CD4-positive, alpha-beta T cell treated with Interleukin-2 at 100 ng/mL for 4 hours (primary cell): ENCODE results near the gene ADD3.

ENCODE experiments used
- DNase-seq: peaks from one replicate; pipeline ENCODE4 v3.0.0-alpha.2; 2020; ENCODE audit warnings: low spot score

ADD3 gene, protein sequence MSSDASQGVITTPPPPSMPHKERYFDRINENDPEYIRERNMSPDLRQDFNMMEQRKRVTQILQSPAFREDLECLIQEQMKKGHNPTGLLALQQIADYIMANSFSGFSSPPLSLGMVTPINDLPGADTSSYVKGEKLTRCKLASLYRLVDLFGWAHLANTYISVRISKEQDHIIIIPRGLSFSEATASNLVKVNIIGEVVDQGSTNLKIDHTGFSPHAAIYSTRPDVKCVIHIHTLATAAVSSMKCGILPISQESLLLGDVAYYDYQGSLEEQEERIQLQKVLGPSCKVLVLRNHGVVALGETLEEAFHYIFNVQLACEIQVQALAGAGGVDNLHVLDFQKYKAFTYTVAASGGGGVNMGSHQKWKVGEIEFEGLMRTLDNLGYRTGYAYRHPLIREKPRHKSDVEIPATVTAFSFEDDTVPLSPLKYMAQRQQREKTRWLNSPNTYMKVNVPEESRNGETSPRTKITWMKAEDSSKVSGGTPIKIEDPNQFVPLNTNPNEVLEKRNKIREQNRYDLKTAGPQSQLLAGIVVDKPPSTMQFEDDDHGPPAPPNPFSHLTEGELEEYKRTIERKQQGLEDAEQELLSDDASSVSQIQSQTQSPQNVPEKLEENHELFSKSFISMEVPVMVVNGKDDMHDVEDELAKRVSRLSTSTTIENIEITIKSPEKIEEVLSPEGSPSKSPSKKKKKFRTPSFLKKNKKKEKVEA

GRCh38 chr10:110007701-110008517 lies at the start of gene ADD3:
TSS of gene ADD3 (plus strand) at chr10:110007984. CDS start at chr10:110100654, 92,670 bp downstream.
- DNase-seq, result peak; percentile 88

- DNase-seq, result no peak
Measured at GRCh38 chr10:109958059-109958458, 49.7 kb upstream of the ADD3 start.

DNA sequence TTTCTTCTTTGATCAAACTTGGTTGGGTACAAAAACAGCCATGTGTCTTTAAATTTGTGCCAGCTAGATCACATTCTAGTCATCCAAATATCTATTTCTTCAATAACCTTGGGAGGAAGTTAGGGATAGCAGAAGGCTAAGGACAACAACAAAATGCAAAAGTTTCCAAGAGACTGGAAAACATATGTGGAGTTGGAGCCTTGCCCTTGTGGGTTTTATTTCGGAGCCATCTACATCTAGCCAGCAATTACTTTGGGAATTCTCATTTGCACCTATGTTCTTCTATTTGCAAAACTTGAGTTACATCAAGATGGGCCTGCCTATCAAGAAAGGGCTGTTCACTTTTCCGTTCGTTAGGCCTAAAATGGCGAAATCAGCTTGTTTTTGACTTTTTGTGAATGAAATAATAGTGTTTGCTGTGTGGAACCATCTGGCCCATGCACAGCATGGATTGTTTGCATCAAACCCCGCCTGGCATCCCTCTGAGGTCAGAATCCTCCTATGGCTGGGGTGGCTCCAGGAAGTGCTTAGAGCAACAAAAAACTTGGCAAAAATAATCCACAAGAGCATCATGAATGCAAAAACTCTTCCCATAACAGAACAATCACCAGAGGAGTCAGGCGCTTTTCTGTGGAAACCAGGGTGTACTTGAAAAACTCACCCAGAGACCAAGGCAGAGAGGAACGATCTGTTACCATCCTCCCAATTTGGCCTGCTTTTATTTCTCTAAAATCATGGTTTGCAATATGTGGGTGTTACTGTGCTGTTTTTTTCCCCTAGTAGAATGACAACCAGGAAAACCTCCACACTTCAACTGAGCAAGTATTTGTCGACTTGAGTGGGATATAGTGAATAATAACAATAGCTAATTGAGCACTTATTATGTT lies 48.3 kb upstream of the ADD3 start:
- DNase-seq, result no peak

DNA sequence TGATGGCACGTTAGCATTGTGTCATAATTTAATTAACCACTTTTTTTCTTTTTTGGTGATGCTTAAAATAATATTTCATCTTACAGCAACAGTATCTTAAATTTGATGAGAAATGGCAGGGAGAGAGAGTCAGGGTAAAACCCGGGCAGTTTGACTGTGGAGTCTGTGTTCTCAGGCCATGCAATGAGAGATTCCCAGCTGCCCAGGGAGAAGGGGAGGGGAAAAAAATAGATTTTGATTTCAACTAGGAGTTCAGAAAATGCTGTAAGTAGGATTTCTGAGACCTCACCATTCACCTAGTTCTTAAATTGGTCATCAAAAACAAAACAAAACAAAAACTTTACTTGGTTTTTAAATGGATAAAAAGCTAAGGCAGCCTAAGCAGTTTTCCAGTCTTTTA lies 47.1 kb upstream of the ADD3 start:
- DNase-seq, result no peak

DNA sequence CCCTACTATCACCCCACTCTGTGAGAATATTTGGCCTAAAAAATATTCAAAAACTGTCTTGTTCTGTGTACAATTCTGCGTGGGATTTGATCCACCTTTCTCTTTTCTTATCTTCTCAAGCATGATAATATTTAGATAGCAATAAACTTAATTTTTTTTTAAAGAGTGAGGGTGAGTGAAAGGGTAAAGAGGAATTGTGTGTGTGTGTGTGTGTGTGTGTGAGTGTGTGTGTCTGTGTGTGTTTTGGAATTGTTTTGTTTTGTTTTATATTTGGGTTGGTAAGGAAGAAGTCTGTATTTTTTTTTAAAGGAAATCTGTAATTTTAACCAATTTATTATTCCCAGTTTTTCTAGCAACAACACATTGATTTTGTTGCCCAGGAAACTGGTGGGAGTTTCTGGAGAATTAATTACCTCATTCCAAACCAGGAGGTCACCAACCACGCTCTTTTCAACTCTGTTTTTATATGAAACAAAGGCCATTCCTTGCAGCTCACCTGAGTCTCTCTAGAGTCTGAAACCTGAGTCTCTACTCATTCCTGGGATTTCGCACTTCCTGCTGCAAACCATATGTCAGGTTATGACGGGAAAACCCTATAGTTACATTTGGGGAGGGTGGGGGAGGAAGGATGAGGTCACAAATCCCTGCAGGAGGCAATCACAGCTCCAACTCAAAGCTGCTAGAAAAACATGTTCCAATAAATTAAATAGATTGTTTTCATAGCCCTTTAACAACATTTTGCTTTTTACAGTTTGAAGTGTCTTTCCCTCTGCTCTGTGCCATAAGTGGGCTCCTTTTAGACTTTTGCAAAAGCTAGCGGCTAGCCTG lies 46.4 kb upstream of the ADD3 start:
- DNase-seq, result no peak

GRCh38 chr10:109962247-109962646 lies 45.5 kb upstream of the ADD3 start:
- DNase-seq, result no peak

DNA sequence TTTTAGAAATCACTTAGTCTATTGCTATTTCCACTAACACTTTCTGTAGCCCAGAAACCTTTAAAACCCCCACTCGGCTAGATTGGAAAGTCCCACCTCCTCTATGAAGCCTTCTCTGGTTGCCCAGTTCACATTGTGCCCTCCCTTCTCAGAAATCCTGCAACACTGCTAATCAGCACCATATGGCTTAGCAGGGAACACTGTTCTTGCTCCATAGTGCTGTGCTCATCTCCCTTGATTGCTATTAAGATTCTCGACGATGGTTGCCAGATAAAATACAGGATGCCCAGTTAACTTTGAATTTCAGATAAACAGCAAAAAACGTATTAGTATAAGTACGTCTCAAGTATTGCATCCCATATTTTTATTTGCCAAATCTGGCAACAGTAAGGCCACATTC lies 44.3 kb upstream of the ADD3 start:
- DNase-seq, result no peak

DNA sequence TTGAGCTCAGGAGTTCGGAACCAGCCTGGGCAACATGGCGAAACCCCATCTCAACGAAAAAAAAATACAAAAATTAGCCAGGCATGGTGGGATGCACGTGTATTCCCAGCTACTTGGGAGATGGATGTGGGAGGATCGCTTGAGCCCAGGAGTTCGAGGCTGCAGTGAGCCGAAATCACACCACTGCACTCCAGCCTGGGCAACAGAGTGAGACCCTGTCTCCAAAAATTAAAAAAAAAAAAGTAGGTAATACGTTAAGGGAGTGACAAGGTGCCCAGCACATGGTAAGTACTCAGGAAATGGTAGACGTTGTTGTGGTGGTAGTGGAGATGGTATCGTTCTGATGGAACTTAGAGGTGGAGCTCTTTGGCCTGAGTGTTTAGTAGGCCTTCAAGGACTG lies 43.5 kb upstream of the ADD3 start:
- DNase-seq, result no peak

DNA sequence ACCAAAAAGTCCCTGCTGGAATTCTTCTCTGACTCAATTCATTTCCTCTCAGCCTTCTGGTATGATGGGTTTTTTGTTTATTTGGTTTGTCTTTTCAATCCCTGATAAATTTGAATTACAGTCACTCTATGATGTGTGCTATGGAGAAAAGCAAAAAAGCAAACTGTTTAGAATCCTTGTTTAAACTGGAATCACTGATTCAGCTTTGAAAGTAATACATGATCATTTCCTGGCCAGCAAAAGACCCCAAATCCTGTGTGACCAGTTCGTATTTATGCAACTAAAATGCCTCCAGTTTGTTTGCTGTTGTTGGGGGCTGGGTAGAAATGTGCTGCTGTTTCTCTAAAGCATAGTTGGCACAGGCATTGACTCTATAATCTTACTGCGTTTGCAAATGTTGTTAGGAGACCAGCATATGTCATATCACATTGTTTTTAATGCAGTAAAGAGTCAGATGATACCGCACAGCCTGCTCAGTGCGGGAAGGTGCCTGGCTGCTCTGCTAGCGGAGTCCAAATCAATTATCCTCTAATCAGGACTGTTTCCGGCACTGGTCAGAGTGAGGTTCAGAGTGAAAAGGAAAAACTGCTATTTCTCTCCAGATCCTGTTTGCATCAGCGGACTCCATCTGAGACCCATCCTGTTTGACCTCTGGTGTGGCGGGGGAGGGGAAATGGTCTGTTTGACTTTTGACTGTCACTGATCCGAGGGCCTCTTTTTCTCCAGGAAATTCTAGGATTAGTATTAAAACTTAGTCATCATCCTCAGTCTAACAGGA lies 40.6 kb upstream of the ADD3 start:
- DNase-seq, result no peak

DNA sequence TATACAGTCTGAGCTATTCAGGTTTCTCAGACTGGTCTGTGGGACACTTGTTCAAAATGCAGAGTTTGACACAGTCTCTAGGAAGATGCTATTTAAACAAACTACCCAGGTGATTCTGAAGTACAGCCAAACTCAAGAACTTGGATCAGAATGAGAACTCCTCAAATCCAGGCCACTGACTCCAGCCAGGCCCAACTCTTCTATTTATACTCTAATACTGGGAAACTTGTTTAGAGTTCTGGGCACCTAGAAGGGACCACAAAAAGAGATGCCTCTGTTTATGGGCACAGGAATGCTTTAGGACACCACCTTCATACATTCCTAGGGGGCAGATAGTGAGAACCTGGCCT lies 40.1 kb upstream of the ADD3 start:
- DNase-seq, result no peak

GRCh38 chr10:109968953-109969759 lies 38.6 kb upstream of the ADD3 start:
- no peak for DNase-seq

- DNase-seq, result no peak
Measured at GRCh38 chr10:109969760-109970346, 37.9 kb upstream of the ADD3 start.

DNA sequence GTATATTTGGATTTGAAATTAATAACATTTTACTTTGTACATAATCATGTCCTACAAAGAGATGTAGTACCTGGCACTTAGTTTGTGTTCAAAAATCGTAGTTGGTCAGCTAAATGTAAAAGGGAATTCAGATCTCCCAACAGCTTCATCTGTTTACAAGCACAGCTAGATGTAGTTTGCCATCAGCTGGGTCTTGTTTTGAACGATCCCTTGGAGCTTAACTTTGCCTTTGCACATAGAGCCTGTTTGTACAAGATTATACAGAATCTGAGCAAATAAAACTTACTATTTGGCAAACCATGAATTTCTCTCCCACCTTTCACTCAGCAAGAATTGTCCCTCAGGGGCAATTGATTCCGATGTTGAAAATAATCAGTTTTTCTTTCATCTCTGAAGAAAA lies 36.1 kb upstream of the ADD3 start:
- DNase-seq, result no peak

- DNase-seq, result no peak
Measured at GRCh38 chr10:109972372-109973001, 35.3 kb upstream of the ADD3 start.

GRCh38 chr10:109973326-109973829 lies 34.4 kb upstream of the ADD3 start:
- DNase-seq, result no peak

DNA sequence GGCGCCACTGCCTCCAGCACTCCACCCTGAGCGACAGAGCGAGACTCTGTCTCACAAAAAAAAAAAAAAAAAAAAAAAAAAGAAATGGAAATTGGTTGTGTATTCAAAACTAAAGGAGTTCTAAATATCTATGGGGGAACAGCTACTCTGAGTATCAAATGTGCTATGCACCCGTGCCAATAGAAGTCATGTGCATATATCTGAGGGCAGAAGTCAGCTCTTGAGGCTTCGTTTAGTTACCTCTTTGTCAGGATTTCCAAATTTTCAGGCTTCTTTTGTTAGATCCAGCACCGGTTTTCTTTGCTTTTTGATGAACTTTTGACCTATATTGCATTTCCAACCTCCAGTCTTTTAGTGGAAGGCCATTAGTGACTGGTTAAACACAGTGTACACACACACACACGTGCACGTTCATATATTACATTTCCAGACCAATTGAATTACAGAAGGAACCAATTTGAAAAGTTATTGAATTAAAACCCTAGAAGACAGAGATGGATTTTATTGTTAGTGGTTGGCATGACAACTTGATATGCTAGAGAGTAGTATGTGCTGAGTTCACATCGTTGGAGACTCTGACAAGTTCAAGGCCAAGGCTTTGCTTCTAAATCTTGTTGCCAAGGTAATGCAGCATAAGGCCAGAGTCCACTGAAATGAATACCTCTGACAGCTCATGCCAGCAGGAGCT lies 33.1 kb upstream of the ADD3 start:
- DNase-seq, result no peak
